LNCaP clone FGC (cell line): Measurements from ENCODE around the gene MADD.

Experiments
- DNase-seq: peaks from one replicate; pipeline ENCODE4 v3.0.0-alpha.2; 2011; ENCODE audit warnings: low read depth
- H3K4me3 ChIP-seq: 2 replicates; pipeline ENCODE4 v1.5.1; 2011; ENCODE audit warnings: mild to moderate bottlenecking, low read depth, low read length, control low read depth
- TF ChIP-seq, protein P1 (sequence below): IDR thresholded peaks from 2 replicates; pipeline ENCODE4 v1.5.1; 2012; ENCODE audit warnings: mild to moderate bottlenecking; ENCODE audit not compliant: control insufficient read depth, insufficient read depth; ENCODE audit errors: extremely low read depth

Gene MADD

DNA sequence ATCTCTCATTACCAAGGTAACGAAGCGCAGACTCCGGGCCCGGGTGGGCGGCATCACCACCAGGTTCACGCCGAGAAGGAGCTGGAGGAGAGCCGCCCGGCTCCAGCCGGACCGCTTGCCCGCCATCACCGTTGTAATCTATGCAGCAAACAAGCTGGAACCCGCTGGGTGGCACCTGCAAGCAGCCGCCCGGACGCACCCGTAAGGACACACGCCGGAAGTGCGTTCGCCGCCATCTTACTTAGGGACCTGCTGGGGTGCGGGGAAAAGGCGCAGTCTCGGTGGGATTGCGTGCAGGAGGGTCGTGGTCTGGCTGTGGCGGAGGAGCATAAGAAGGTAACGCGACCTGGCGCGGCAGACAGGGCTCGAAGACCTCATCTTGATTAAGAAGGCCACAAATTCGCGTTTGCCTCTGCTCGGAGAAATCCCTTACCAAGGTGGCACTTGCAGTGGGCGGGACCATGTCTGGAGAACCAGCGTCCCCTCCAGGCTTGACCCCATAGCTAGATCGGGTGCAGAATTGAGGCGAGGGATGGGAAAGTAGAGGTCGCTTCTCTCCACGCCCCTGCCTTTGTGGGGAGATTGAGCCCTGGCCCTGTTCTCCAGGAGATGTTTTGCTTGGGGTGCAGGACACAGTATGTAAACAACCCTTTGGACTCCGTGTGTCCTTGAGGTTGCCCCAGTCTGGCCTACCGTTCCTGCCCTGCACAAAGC, 21.1 kb upstream of the MADD start, which contains the start of gene ACP2:
ACP2 (minus strand) TSS at position 151 of the 714 bp plus-strand sequence; CDS start at position 126, 25 bp downstream.
- peak within 1 kb of the TSS; percentile 89 for H3K4me3 ChIP-seq
- peak; percentile 66 for DNase-seq
- TF ChIP-seq, protein P1, sequence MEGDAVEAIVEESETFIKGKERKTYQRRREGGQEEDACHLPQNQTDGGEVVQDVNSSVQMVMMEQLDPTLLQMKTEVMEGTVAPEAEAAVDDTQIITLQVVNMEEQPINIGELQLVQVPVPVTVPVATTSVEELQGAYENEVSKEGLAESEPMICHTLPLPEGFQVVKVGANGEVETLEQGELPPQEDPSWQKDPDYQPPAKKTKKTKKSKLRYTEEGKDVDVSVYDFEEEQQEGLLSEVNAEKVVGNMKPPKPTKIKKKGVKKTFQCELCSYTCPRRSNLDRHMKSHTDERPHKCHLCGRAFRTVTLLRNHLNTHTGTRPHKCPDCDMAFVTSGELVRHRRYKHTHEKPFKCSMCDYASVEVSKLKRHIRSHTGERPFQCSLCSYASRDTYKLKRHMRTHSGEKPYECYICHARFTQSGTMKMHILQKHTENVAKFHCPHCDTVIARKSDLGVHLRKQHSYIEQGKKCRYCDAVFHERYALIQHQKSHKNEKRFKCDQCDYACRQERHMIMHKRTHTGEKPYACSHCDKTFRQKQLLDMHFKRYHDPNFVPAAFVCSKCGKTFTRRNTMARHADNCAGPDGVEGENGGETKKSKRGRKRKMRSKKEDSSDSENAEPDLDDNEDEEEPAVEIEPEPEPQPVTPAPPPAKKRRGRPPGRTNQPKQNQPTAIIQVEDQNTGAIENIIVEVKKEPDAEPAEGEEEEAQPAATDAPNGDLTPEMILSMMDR = peak; percentile 37; the same call in 1 of the 2 replicates

DNA sequence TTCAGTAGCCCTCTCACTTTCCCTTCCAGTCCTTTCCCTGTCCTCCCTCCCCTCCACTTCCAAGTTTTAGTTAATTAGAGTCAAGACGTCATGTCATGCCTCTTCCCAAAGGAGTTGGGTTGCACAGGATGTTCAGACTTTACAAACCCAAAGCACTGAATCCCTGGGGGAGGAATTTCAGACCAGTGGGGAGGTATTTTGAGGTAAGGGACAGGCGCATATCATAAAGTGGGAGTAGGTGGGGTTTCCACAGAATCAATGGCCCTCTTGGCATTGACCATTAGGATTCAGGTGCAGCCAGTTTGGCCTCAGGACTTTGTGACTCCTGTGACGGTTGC, 20.6 kb upstream of the MADD start:
- peak overlapping the region; percentile 89 for H3K4me3 ChIP-seq
- no peak for DNase-seq
- TF ChIP-seq, protein P1 = no peak

DNA sequence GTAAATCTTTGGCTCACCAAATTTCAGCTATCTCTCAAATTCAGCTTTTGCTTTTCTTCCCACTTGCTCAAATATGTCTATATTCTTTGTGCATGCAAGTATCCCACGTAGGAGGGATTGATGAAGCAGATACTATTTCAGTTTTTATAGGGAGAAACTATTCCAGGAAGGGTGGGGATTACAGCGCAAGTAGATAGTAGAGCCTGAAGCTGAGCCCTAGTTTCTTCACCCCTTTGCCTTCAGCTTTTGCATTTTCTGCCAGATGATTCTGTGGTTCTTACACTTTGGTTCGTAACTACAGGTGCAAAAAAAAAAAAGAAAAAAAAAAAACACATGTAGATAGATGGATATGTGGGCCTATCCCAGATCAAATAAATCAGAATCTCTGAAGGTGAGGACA, 18.2 kb upstream of the MADD start:
- no peak overlapping the region for H3K4me3 ChIP-seq
- TF ChIP-seq, protein P1 = no peak
- DNase-seq = no peak

DNA sequence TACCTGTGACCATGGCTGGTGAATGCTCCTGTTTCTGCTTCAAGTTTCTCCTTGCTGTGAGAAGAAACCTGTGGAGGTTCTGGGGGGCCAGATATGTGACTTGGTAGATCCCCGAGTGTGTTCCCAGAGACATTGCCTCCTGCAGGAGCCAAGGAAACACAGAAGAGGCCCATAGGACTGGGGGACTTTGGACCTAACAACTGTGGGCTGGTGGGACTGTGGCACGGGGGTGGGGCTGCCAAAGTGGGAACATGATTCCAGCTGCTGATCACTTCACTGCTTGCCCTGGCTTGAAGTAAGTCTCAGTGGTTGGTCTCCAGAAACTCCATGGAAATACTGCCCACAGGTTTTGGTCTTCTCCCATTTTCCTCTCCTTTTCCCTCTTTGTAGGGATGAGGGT, 16.3 kb upstream of the MADD start:
- no peak overlapping the region for H3K4me3 ChIP-seq
- no peak for DNase-seq
- TF ChIP-seq, protein P1 = no peak

DNA sequence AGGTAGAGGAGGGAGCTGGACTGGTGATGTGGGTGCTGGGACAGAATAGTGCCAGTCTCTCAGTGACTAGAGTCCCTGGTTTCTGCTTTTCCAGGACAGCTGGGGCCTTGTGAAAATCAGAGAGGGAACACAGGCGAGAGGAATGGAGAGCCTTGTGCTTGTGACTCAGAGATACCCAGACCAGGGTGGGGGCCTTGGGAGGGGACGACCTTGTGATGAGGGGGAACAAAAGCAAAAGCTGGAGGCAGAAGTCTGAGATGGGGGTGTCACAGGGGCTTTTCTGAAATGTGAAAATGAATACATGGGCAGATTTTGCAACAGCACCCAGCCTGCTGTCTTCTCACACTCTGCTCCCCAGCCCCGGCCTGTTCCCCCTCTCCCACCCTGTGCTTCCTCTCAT, 15.5 kb upstream of the MADD start:
- TF ChIP-seq, protein P1 = no peak
- no peak for DNase-seq
- no peak overlapping the region for H3K4me3 ChIP-seq

DNA sequence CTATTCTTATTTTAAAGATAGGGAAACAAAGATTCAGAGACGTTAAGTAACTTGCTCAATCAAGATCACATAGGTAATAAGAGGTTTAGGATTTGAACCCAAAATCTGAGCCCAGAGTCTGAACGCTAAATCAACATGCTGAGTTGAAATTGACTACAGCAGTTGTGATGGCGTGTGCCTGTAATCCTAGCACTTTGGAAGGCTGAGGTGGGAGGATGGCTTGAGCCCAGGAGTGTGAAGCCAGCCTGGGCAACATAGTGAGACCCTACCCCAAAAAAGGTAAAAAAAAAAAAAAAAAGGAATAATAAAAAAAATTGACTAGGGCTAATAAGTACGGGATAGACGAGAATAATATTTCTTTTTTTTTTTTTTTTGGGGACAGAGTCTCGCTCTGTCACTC, 13.6 kb upstream of the MADD start:
- TF ChIP-seq, protein P1 = no peak
- DNase-seq = no peak
- no peak overlapping the region for H3K4me3 ChIP-seq

DNA sequence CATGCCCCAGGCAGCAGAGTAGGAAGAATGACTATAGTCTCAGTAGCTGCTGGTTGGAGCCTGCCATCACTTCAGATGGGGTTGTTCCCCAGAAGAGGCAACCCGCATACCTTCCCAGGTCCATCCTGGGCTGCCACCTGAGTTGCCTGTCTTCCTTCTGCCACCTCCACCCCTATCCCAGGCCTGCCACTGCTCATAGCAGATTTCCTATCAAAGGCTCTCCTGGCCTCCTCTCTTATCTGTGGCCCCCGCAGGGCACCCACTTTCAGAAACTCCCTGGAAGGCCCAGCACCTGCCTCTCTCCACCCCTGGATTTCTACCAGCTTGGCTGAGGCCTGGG, 12.8 kb upstream of the MADD start:
- H3K4me3 ChIP-seq = no peak overlapping the region
- TF ChIP-seq, protein P1 = no peak
- DNase-seq = no peak
